ENCODE measurements around the gene TRPM3.

DNA sequence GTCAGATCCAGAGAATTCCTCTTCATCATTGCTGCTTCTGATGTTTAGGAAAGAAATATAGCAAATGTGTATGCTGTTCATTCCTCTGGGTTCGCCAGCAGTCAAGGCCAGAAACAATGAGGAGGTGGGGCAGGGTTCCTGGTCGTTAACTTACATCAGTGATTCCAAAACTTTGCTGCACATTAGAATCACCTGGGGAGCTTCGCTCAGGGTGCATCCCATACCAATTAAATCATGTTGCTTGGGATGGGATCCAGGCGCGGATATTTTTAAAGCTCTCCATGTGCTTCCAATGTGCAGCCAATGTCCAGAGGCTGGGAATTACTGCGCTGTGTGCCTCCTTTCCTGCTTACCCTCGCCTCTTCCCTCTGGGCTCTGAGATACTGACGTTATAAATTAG, 479.1 kb downstream of the TRPM3 start:
- TF ChIP-seq ZNF70 (CRISPR knock-in tag; IDR thresholded peaks at IDR 0.05) (no peak), TOX (CRISPR knock-in tag; IDR thresholded peaks at IDR 0.05; ENCODE audit: borderline replicate concordance) (no peak), ZFP30 (CRISPR knock-in tag; IDR thresholded peaks at IDR 0.05) (no peak), RARB (CRISPR knock-in tag; IDR thresholded peaks at IDR 0.05) (no peak), CSDC2 (CRISPR knock-in tag; IDR thresholded peaks at IDR 0.05) (no peak), SNAI2 (CRISPR knock-in tag; IDR thresholded peaks at IDR 0.05) (no peak)
- TF ChIP-seq, protein P1, sequence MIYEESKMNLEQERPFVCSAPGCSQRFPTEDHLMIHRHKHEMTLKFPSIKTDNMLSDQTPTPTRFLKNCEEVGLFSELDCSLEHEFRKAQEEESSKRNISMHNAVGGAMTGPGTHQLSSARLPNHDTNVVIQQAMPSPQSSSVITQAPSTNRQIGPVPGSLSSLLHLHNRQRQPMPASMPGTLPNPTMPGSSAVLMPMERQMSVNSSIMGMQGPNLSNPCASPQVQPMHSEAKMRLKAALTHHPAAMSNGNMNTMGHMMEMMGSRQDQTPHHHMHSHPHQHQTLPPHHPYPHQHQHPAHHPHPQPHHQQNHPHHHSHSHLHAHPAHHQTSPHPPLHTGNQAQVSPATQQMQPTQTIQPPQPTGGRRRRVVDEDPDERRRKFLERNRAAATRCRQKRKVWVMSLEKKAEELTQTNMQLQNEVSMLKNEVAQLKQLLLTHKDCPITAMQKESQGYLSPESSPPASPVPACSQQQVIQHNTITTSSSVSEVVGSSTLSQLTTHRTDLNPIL (CRISPR knock-in tag; IDR thresholded peaks at IDR 0.05; ENCODE audit: low read depth), result no peak
- TF ChIP-seq, protein P2, sequence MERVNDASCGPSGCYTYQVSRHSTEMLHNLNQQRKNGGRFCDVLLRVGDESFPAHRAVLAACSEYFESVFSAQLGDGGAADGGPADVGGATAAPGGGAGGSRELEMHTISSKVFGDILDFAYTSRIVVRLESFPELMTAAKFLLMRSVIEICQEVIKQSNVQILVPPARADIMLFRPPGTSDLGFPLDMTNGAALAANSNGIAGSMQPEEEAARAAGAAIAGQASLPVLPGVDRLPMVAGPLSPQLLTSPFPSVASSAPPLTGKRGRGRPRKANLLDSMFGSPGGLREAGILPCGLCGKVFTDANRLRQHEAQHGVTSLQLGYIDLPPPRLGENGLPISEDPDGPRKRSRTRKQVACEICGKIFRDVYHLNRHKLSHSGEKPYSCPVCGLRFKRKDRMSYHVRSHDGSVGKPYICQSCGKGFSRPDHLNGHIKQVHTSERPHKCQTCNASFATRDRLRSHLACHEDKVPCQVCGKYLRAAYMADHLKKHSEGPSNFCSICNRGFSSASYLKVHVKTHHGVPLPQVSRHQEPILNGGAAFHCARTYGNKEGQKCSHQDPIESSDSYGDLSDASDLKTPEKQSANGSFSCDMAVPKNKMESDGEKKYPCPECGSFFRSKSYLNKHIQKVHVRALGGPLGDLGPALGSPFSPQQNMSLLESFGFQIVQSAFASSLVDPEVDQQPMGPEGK (CRISPR knock-in tag; IDR thresholded peaks at IDR 0.05; ENCODE audit: borderline replicate concordance), result no peak

Data from SK-N-SH treated with all-trans-retinoic acid at 6 μM for 48 hours (cell line).